Uterus (tissue), 4 donors: ENCODE data around the gene APLP1. TPM values are rescaled to one million over a fixed set of nuclear protein-coding genes. Genes with fewer than 3 reads are reported as not detected.

Source experiments
- DNase-seq, 2 donors: peaks; one replicate each; pipeline ENCODE4 v3.0.0-alpha.2; 2019 to 2020
- H3K27ac ChIP-seq, 2 donors: fragments of 200-600 bp; sonication (generic); 1 replicate in 1 of 2; 2 replicates in 1 of 2; pipeline ENCODE4 v1.5.1; 2016 to 2018
- H3K27me3 ChIP-seq, 2 donors: fragments of 200-600 bp; sonication (generic); one replicate each; pipeline ENCODE4 v1.5.1; 2018 to 2019; ENCODE audit warnings: control low read depth in 1 of 2
- H3K36me3 ChIP-seq, 2 donors: fragments of 200-600 bp; sonication (generic); one replicate each; pipeline ENCODE4 v1.5.1; 2019; ENCODE audit warnings: control low read depth in 1 of 2
- H3K4me1 ChIP-seq, 2 donors: fragments of 200-600 bp; sonication (generic); one replicate each; pipeline ENCODE4 v1.5.1; 2018 to 2019; ENCODE audit warnings: control low read depth in 1 of 2
- H3K4me3 ChIP-seq, 2 donors: fragments of 200-600 bp; sonication (generic); 1 replicate in 1 of 2; 2 replicates in 1 of 2; pipeline ENCODE4 v1.5.1; 2018 to 2019; ENCODE audit warnings: mild to moderate bottlenecking in 1 of 2
- H3K9me3 ChIP-seq, 2 donors: fragments of 200-600 bp; sonication (generic); one replicate each; pipeline ENCODE4 v1.5.1; 2019; ENCODE audit warnings: control low read depth in 1 of 2
- CTCF ChIP-seq, 4 experiments: fragments of 200-600 bp in 2 of 4; fragments of 450-650 bp in 2 of 4; sonication (generic) in 2 of 4; IDR thresholded peaks; one replicate each; pipeline ENCODE4 v1.5.1; 2016 to 2019; ENCODE audit warnings: antibody characterized with exemption in 4 of 4, mild to moderate bottlenecking in 2 of 4, moderate library complexity in 1 of 4
- POLR2A ChIP-seq, 2 donors: fragments of 450-650 bp; IDR thresholded peaks; one replicate each; pipeline ENCODE4 v1.6.1; 2016; ENCODE audit warnings: antibody characterized with exemption in 2 of 2, mild to moderate bottlenecking in 1 of 2, moderate library complexity in 1 of 2
- intact Hi-C: fragments of 100-400 bp; cut with DNase I; formaldehyde crosslinking; loops from one replicate; pipeline ENCODE4 v1.15.1; 2023; ENCODE audit warnings: low total_unique reads
- total RNA-seq, 4 donors: library from RNA; depleted of rRNA in 3 of 4; stranded (reverse); fragments of >200 nt in 3 of 4; gene quantifications; one replicate each; pipeline versions ENCODE4 v1.1.0 to v1.2.4, GENCODE V29; 2014 to 2023
- donor health status: DM: yes; HTN: yes; CAD: no.

The APLP1 gene
- total RNA-seq, 4 donors from 2014 or later, result 6.1 to 16.2 TPM; not detected in 2

- intact Hi-C loops, result loop anchor here (10.0 kb wide), 1 partner anchor 53 kb away; the partner anchor contains the start of gene LRFN3
- peaks cover 0 to 7% of the 10 kb centered on the region in 2 donors for H3K27me3 ChIP-seq
- no peaks in the 10 kb centered on the region for H3K4me1 ChIP-seq
- DNase-seq, result peak in 1 of 2 donors; percentile 60
- no peaks in the 10 kb centered on the region for H3K36me3 ChIP-seq
- no peaks in the 10 kb centered on the region for H3K9me3 ChIP-seq
- H3K27ac ChIP-seq, result no peak overlapping the region
- TF ChIP-seq CTCF (IDR thresholded peaks at IDR 0.05) (peak; percentile 46 to 68 (median 60)), POLR2A (IDR thresholded peaks at IDR 0.05) (no peak)
- no peak overlapping the region for H3K4me3 ChIP-seq
Measured at GRCh38 chr19:35882114-35882832, 13.9 kb downstream of the APLP1 start.

- Histone ChIP-seq H3K4me1 (no peaks in the 10 kb centered on the region), H3K27ac (no peak overlapping the region), H3K9me3 (no peaks in the 10 kb centered on the region), H3K4me3 (no peak overlapping the region), H3K36me3 (no peaks in the 10 kb centered on the region), H3K27me3 (peaks cover 0 to 7% of the 10 kb centered on the region in 2 donors)
- TF ChIP-seq POLR2A (IDR thresholded peaks at IDR 0.05) (no peak), CTCF (IDR thresholded peaks at IDR 0.05) (no peak)
- intact Hi-C loops, result loop anchor here (10.0 kb wide), 1 partner anchor 51 kb away; the partner anchor contains the start of gene LRFN3
- DNase-seq, result no peak
Measured at GRCh38 chr19:35883882-35884281, 15.5 kb downstream of the APLP1 start.

- intact Hi-C loops, result loop anchor here (10.0 kb wide), 1 partner anchor 50 kb away; the partner anchor contains the start of gene LRFN3
- H3K9me3 ChIP-seq, result no peaks in the 10 kb centered on the region
- TF ChIP-seq POLR2A (IDR thresholded peaks at IDR 0.05), result no peak
- TF ChIP-seq CTCF (IDR thresholded peaks at IDR 0.05), result no peak
- no peak overlapping the region for H3K4me3 ChIP-seq
- H3K36me3 ChIP-seq, result no peaks in the 10 kb centered on the region
- H3K4me1 ChIP-seq, result no peaks in the 10 kb centered on the region
- H3K27ac ChIP-seq, result no peak overlapping the region
- no peak for DNase-seq
- H3K27me3 ChIP-seq, result no peaks in the 10 kb centered on the region
Measured at GRCh38 chr19:35885225-35885738, 16.9 kb downstream of the APLP1 start.

GRCh38 chr19:35885904-35886303, 17.5 kb downstream of the APLP1 start:
- Histone ChIP-seq H3K27ac (no peak overlapping the region), H3K36me3 (no peaks in the 10 kb centered on the region), H3K4me3 (no peak overlapping the region), H3K9me3 (no peaks in the 10 kb centered on the region), H3K4me1 (no peaks in the 10 kb centered on the region), H3K27me3 (no peaks in the 10 kb centered on the region)
- DNase-seq, result no peak
- intact Hi-C loops, result loop anchor here (10.0 kb wide), 1 partner anchor 49 kb away; the partner anchor contains the start of gene LRFN3
- TF ChIP-seq CTCF (IDR thresholded peaks at IDR 0.05) (no peak), POLR2A (IDR thresholded peaks at IDR 0.05) (no peak)

DNA sequence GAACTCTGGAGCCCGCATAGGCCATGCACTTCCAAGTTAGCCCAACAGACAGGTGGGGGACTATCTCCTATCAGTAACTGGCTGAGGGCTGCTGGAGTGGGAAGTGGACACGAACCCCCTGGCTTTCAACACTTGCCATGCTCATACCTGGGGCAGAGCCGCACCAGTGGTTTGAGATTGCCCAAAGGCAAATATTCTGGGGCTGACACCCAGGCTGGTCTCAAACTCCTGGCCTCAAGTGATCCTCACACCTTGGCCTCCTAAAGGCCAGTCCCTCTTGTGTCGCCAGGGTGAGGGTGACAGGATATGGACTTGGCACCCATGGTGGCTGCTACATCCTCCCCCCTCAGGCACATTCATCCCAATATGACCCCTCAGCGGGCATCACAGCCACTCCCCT, 18.8 kb downstream of the APLP1 start:
- H3K4me3 ChIP-seq, result no peak overlapping the region
- intact Hi-C loops, result loop anchor here (10.0 kb wide), 1 partner anchor 48 kb away; the partner anchor contains the start of gene LRFN3
- no peaks in the 10 kb centered on the region for H3K36me3 ChIP-seq
- H3K4me1 ChIP-seq, result no peaks in the 10 kb centered on the region
- no peak overlapping the region for H3K27ac ChIP-seq
- TF ChIP-seq CTCF (IDR thresholded peaks at IDR 0.05) (no peak), POLR2A (IDR thresholded peaks at IDR 0.05) (no peak)
- no peak for DNase-seq
- H3K27me3 ChIP-seq, result no peaks in the 10 kb centered on the region
- H3K9me3 ChIP-seq, result no peaks in the 10 kb centered on the region
